ENCODE results near the gene PADI6.

Gene PADI6

DNA sequence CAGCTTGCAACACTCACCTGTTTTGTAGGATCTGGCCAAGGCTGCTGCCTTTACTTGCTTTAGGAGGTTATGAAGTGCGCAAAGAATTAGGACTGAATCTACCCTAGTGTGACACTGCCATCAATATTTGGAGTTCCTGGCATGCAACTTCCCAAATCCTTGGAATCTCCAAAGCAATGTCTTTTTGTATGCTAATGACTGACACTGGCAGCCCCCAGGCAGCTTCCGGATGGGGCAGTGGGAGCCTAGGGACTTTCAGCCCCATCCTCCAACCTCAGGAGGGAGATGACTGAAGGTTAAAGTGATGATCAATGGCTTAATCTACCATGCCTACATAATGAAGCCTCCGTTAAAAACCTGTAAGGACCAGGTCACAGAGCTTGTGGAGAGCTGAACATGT lies 62.0 kb downstream of the PADI6 start:
- no peak overlapping the region for H3K4me3 ChIP-seq (ENCODE audit: low read length)
- TF ChIP-seq, protein P1, sequence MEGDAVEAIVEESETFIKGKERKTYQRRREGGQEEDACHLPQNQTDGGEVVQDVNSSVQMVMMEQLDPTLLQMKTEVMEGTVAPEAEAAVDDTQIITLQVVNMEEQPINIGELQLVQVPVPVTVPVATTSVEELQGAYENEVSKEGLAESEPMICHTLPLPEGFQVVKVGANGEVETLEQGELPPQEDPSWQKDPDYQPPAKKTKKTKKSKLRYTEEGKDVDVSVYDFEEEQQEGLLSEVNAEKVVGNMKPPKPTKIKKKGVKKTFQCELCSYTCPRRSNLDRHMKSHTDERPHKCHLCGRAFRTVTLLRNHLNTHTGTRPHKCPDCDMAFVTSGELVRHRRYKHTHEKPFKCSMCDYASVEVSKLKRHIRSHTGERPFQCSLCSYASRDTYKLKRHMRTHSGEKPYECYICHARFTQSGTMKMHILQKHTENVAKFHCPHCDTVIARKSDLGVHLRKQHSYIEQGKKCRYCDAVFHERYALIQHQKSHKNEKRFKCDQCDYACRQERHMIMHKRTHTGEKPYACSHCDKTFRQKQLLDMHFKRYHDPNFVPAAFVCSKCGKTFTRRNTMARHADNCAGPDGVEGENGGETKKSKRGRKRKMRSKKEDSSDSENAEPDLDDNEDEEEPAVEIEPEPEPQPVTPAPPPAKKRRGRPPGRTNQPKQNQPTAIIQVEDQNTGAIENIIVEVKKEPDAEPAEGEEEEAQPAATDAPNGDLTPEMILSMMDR (conservative IDR thresholded peaks at IDR 0.05; ENCODE audit: low read length) = no peak
- no peak for DNase-seq (ENCODE audit: low read depth)

DNA sequence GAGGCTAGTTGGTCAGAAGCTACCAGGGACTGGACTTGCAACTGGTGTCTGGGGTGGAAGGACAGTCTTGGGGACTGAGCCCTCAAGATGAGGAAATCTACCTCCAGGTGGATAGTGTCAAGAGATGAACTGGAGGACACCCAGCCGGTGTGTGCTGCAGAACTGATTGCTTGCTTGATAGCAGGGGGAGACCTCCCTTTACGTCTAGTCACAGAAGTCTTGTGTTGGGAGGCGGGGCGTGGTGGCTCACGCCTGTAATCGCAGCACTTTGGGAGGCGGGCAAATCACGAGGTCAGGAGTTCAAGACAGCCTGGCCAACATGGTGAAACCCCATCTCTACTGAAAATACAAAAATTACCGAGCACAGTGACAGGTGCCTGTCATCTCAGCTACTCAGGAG lies 62.6 kb downstream of the PADI6 start:
- DNase-seq (ENCODE audit: low read depth) = no peak
- H3K4me3 ChIP-seq (ENCODE audit: low read length) = no peak overlapping the region
- TF ChIP-seq, protein P1 (conservative IDR thresholded peaks at IDR 0.05; ENCODE audit: low read length) = no peak

DNA sequence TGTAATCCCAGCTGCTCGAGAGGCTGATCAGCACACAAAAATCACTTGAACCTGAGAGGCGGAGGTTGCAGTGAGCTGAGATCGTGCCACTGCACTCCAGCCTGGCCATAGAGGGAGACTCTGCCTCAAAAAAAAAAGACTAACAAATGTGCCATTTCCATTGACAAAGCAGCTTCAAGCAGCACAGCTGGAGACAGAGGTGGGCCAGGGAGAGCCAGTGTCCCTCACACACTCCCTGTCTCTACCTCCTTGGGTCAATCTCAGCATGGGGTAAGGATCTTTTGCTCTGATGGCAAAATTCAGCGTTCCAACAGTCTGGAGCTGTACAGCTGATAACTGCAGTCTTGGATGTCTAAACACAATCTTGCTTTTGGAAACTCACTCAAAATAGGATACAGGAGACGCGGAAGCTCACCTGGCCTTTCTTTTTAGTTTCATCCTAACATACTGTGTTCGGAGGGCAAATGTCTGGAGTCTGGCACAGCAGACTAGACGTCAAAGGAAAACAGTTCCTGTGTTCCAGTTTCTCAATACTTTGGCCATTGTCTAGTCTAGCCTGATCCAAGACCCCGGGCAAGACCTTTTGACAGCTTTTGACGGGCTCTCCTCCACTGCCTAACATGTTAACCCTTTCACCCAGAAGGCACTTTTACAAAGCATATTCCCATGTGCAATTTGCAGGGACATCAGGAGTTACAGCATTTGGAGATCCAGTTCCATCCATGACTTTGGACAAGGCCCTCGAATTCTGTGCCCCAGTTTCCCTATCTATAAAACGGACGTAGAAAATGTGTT lies 64.6 kb downstream of the PADI6 start:
- no peak for DNase-seq (ENCODE audit: low read depth)
- TF ChIP-seq, protein P1 (conservative IDR thresholded peaks at IDR 0.05; ENCODE audit: low read length) = no peak
- peak overlapping the region; percentile 81 for H3K4me3 ChIP-seq (ENCODE audit: low read length)

DNA sequence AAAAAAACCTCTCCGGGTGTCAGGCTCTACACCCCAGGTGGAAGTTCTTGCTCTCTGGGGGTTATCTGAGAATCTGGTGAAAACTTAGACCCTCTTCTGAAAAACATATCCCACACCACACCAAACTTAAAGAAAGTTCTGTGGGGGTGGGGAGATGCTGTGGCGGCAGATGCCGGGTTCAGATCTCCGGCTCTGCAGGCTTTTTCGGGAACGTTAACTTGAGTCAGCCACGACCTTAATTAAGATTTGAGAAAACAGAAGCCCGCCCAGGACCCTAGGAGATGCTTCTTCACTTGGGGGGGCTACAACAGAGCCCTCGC lies 65.2 kb downstream of the PADI6 start:
- DNase-seq (ENCODE audit: low read depth) = no peak
- TF ChIP-seq, protein P1 (conservative IDR thresholded peaks at IDR 0.05; ENCODE audit: low read length) = no peak
- H3K4me3 ChIP-seq (ENCODE audit: low read length) = peak overlapping the region; percentile 81

DNA sequence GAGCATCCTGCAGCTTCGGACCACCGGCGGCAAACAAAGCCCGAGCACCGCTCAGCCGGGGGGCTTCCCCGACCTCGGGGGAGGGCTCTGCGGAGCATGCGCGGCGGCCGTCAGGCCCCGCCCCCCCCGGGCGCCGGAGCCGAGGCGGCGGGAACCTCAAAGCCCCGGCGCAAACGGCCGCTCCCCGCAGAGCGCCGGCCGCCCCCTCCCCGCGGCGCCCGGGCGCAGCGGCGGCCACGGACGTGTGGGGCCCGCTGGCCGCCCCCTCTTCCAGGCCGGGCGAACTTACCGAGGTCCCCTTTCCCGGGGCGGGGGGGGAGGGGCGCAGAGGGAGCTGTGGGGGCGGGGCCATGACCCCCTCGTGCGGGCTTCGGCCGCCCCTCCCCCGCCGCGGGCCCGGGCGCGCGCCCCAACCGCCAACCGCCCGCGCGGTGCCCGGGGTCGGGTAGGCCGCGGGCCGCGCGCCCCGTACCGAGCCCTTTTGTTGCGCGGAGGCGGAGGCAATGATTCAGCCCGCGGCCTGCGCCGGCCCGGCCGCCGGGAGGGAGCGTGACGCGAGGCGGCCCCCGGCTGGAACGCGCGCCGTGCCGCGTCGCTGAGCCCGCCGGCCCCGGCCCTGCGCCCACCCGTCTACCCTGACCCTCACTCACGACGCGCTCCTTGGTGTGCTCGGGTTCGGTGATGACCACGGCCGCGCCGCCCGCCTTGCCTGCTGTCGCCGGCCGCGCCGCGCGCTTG lies 65.8 kb downstream of the PADI6 start:
- TF ChIP-seq, protein P1 (conservative IDR thresholded peaks at IDR 0.05; ENCODE audit: low read length) = no peak
- no peak for DNase-seq (ENCODE audit: low read depth)
- H3K4me3 ChIP-seq (ENCODE audit: low read length) = peak overlapping the region; percentile 81

DNA sequence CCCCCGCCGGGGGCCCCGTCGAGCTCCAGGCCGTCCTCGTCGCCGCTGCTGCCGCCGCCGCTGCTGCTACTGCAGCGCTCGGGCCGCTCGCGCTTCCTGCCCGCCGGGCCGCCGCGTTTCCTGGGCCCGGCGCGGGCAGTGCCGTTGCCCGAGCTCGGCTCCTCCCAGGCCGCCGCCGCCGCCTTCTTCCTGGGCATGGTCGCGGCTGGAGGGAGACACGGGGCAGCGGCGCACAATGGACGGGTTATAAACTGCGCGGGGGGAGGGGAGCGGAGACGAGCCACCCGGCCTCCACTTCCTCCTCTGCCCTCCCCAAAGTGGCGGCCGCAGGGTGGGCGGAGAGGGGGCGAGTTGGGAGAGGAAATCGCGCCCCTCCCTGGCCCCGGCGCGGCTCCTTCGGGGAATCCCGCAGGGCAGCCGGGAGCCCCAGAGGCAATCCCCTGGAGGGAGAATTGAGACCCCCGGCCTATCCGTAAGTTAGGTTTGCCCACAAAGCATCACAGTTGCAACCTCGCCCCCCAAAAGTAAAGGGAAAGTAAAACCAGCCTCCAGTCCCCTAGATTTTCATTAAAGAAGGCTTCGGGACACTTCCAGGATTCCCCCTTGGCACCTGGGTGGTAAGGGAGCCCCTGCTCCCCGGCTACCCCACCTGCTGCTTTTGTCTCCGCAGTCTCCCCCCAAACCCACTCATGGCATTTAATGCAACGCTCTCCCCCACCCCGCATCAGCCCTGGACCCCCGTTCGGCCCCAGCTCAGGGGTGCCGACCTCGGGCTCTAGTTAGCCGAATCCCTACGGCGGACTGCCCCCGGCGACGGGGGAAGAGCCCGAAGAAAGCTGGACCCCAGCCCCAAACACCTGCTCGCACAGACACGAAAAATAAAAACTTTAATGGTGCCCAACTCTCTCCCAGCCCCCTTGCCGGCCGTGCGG lies 66.6 kb downstream of the PADI6 start:
- DNase-seq (ENCODE audit: low read depth) = peak; percentile 52
- TF ChIP-seq, protein P1 (conservative IDR thresholded peaks at IDR 0.05; ENCODE audit: low read length) = no peak
- H3K4me3 ChIP-seq (ENCODE audit: low read length) = peak overlapping the region; percentile 81

Measured in AG10803 (cell line).